GM11168 (cell line): ENCODE results near the gene APOL2.
"Not testable (repeated sequence)": the region's sequence is repeated elsewhere in the genome, so short reads cannot be mapped to it uniquely, and the experiment has no call there.

Experiments
- in situ Hi-C: fragments of 300-500 bp; cut with MboI; formaldehyde crosslinking; loops from one replicate; pipeline ENCODE4 v1.12.0; 2022; ENCODE audit warnings: low sequenced_read_pairs; ENCODE audit not compliant: unreplicated experiment

The APOL2 gene

DNA sequence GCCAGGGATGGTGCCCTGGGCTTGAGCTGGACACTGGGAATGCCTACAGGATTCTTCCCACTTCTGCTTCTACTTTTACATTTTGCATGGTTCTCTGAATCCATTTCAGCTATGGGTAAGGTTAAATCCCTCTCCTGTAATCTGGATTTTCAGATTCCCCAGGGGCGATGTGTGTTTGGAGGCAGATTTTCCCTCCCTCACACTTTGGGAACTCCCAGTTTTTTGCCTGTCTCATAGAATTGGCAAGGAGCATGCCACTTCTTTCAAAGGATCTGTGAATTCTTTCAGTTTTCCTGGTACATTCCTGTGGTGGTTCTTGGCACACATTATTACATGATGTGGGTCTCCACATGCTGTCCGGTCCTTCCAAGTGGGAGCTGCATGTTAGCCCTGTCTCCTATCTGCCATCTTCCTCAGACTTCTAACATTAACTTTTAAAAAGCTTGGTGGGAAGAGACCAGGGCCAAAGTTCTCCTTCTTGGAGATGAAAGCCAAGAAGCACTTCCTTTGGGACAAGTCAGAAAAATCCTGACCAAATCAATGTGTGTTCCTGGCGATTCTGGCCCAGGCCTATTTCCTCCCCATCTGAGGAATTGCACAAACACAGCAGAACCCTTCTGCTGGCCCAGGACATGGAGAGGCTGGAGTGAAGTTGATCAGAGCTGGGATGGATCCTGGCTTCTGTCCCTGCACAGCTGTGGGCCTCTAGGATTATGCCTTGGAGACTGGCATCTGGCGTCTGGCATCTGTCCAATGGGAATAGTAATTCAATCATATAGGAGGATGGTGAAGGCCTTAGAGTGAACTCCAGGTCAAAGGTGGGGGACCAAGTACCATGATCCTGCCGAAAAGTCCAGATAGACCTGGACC is 5.4 kb upstream of the APOL2 start:
- in situ Hi-C loops, result no loop called here

DNA sequence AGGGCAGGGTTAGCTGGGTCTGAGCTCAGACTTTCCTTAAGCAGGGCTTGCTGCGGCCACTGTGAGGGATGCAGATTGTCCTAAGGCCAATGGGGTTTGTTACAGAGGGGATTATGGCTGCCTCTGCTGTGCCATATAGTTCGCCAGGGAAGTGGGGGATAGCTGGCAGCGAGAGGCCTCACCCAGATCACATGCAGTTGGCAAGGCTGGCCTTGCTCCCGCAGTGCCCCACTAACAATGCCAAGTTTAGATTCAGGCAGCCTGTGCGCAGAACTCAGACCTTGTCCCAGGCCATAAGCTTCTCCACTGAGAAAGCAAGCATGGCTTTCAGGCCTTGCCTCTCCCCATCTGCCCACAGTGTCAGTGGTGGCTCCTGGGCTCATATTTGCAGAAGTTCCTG is 4.7 kb upstream of the APOL2 start:
- in situ Hi-C loops, result no loop called here

DNA sequence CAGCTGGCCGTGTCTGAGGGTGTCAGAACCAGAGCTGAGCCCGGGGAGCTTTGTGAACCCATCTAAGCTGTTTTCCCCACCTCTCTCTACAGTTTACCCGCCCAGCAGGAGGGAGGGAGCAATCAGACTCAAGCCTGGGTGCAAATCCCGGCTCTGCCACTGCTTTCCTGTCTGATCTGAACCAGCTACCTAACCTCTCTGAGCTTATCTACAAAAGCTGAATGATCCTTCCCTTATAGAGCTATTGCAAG is 252 bp downstream of the APOL2 start:
- in situ Hi-C loops, result no loop called here

DNA sequence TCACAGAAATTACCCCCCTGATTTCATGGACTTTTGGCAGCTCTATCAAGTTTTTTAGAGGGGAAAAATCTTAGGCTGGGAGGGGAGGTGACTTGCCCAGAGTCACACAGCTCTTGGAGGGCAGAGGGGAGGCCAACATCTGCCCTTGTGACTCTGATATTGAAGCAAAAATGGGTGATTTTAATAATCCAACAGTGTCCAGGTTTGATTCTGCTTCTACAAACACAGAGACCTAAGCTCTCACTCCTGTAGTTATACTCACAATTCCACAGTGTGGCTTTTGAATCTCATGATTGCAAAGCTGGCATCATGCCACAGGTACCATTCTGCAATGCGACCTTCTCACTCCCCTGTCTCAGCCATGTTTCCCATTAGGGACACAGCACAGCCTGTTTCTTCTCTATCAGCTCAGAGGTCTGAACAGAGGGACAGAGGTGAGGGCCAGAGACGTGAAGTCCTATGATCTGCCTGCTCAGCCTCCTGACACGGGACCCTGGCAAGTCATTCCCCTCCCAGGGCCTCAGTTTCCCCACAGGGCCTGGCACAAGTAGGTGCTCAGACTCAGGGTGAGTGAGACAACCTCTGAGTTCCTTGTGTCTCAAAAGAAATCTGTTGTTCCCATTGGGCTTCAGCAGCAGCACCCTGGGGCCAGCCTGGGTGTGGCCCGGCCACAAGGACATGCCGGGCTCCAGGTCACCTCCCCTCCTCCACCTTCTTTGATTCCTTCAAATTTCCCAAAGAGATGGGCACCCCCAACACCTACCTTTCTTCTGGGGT is 766 bp downstream of the APOL2 start:
- in situ Hi-C loops, result no loop called here

GRCh38 chr22:36237462-36238372 is 1.6 kb downstream of the APOL2 start:
- in situ Hi-C loops, result no loop called here

DNA sequence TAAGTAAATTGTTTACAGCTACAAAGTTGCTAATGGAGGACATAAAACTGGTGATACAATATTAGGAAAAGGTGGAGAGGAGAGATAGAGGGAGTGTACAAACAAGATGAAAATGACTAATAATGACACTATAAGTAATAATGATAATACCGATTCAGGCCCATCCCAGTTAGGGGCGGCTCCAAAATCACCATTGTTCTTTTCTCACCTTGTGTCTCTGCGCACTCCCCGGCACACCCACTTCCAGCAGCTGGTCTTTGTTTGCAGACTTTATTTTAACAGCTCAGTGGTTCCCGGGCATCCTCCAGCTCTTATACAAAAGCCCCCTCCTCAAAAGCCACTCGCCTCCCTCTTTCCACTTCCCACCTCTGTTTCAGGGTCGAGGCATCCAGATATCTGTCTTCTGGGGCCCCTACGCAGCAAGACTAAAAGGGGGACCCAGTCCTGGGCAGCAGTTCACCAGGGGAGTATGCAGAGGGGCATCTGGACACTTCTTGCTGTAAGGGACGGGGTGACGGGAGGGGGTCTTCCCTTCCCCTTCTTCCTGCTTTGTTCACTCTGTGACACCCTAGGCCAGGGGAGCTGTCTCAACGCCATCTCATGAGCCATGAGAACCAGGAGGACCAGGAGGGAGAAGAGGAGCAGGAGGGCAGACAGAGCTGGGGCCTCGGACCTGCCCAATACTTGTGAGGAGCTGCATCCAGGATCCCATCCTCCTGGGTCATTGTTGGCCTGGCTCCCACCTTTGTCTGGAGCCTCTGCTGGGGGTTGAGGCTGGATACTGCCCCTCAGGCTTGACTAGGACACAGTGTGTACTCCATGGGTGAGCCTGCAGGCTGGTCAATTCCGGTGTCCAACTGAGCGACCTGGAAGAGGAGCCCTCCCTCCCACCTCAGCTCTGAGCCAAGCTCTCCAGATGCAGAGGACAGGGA is 2.7 kb downstream of the APOL2 start:
- in situ Hi-C loops, result no loop called here

DNA sequence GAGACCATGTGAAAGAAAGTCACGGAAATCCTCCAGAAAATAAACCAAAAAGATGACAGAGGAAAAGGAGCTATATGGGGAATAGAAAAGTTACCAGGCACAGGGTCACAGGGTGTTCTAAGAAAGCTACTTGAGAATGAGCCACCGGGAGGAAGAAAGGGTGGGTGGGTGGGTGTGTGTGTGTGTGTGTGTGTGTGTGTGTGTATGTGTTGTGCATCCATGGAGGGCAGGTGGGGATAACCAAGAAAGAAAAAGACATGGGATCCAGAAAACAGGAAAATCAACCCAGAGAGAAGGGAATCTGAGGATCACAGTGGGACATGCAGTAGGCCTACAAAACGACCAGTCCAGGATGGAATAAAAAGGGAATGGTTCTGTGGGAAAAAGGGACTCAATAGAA is 3.7 kb downstream of the APOL2 start:
- in situ Hi-C loops, result no loop called here

DNA sequence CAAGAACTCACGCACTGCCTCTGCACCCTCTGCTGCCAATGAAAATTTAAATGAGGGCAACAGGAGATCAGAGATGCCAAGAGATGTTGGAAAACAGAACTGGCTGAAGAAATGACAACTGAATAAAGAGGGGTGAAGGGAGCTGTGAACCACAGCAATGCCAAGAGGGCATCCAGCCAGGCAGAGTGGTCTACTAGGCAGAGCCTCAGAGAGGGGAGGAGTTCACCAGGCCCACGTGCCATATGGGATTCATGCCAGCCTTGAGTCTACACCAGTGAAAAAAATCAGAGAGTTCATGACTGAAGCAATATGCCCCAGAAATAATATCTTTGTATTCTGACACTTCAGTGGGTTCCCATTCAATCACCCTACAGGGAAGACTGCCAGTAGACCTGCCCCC is 4.4 kb downstream of the APOL2 start:
- in situ Hi-C loops, result no loop called here

DNA sequence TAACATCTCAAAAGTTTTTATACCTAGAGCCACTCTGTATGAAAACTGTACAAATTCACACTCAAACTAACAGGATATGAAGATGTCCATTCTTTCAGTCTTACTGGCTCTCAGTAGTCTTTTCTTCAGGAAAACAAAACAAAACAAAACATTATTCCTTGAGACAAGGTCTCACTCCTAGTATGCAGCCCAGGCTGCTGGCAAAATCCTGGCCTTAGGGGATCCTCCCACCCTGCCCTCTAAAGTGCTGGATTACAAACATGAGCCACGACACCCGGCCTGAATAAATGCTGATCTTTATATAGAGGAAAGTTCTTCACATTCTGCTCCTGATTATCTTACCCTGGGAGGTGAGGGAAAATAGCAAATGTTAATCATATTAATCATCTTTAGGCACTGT is 5.1 kb downstream of the APOL2 start:
- in situ Hi-C loops, result no loop called here

GRCh38 chr22:36233796-36234195 is 5.5 kb downstream of the APOL2 start:
- in situ Hi-C loops, result no loop called here

- in situ Hi-C loops, result no loop called here
Measured at GRCh38 chr22:36232715-36233401, 6.5 kb downstream of the APOL2 start.

GRCh38 chr22:36231051-36231450 is 8.3 kb downstream of the APOL2 start:
- in situ Hi-C loops, result not testable (repeated sequence)

DNA sequence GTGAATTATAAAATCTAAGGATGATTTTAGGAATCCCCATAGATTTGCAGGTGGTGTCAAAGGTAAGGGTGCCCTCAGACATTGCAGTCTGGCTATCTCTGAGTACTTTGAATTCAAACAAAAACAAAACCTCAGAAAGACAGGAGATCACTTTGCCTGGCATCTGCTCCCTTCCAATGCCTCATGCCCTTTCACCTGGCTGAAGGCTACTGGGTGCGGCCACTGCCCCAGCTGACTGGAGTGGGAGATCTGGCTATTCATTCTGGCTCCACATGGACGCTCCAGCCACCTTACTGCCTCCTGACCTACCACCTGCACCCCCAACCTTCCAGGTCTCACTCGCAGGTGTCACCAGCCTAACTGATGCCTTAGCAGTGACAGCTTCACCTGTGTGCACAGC is 9.7 kb downstream of the APOL2 start:
- in situ Hi-C loops, result not testable (repeated sequence)

DNA sequence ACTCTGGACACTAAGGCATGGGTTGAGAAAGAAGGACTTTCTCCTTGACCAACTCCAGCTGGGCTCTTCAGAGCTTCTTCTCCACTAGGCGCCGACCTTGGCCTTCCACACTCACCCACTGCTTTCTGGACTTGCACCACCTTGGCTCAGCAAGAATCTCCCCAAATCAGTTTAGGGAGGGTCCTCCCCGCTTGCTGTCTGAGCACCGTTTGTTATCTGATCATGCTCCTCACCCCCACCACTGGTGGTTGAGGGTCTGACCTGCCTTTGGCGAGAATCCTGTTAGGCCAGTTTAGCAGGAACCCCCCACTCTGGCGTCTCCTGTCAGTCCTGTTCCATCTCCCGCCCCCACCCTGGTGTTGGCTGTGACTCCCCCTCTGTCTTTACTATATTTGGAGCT is 10.4 kb downstream of the APOL2 start:
- in situ Hi-C loops, result no loop called here

DNA sequence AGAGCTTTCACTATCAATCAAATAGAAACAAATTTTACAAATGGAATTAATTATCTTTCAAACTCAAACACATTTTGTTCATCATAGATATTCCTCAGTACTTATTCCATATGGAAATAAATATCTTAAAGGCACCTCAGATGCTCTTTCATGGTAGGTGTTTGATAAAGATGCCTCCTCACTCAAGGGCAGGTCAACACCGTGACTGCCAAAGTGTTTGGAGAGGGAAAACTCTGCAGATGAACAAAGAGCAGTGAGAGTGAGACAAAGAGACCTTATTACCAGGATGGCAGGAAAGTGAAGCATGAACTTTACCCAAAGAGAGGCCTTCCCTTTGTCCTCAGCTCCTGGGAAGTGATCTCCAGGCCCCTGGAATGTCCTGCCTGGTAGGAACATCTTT is 11.0 kb downstream of the APOL2 start:
- in situ Hi-C loops, result not testable (repeated sequence)

DNA sequence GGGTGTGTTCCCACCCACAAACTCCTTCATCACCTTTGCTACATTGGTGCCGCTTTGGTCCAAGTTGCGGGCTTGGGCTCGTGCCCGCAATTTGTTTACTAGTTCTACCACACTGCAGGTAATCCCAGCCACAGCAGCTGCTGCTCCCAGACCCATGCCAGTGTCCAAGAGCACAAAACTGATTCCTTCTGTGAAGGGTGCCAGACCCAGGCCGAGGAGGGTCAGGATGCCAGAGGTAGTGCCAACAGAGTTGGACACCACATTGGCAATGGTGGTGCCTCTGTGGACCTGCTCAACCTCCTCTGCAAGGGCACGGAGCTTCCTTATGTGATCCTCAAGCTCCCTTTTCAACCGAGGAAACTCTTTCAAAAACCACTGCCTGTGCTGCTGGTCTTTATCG is 11.5 kb downstream of the APOL2 start:
- in situ Hi-C loops, result no loop called here

GRCh38 chr22:36227396-36227795 is 11.9 kb downstream of the APOL2 start:
- in situ Hi-C loops, result no loop called here

DNA sequence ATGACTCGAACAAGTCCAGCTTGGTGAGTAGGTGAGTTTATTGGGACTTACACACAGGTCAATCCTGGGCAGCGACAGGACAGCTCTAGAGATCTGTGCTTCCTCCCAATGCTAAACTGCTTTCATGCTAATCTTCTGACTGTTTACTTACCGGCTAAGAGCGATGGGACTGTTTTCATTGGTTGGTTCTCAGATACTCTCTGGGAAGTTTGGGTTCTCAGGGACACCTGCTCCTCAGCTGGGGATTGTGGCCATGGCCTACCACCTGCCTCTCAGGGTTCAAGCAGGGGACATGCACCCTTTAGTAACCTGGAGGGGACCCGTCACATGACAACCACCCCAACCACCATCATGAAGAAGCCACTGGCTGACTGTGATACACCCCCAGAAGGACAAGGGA is 13.1 kb downstream of the APOL2 start:
- in situ Hi-C loops, result no loop called here

DNA sequence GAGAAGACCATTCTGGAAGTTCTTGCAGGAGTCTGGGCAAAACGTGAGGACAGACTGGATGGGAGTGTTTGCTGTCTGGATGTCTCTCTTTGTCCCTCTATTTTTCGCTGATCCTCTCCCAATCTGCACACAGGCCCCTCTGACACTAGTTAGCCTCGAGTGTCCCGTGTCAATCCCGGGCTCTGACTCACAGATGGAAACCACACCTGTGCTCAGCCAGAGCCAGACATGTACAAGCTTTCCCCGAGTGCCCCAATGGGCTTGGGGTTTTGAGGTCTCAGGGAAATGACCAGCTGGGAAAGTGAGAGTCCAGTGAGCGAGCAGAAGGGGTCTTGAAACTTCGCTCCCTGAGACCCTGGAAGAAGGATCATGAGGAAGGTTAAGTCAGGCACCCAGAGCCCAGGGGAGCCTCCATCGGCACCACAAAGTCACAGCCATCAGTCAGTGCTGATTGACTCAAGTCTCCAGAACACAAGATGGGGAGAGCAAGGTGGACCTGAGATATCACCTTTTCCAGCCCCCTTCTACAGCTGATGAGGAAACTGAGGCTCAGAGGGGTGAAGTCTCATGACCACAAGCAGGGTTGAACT is 13.9 kb downstream of the APOL2 start:
- in situ Hi-C loops, result no loop called here
